ENCODE results near the gene POLR2J.
"Not testable (repeated sequence)": the region's sequence is repeated elsewhere in the genome, so short reads cannot be mapped to it uniquely, and the experiment has no call there.

The POLR2J gene

GRCh38 chr7:102467581-102468477 is 10.9 kb downstream of the POLR2J start:
- no peak for DNase-seq (ENCODE audit: low read depth in 1 of 2, low spot score in 1 of 2)

- DNase-seq (ENCODE audit: low read depth in 1 of 2, low spot score in 1 of 2): no peak
Observed at GRCh38 chr7:102466097-102466496, 12.6 kb downstream of the POLR2J start.

- DNase-seq (ENCODE audit: low read depth in 1 of 2, low spot score in 1 of 2): peak; percentile 89 to 94
Observed at GRCh38 chr7:102464577-102465280, 14.0 kb downstream of the POLR2J start, which contains the start of the genes ALKBH4 and LRWD1. Gene ALKBH4, minus strand, starts transcription at chr7:102464863. Its CDS starts 27 bp downstream, at chr7:102464836. Gene LRWD1, plus strand, starts transcription at chr7:102464984. Its CDS starts 97 bp downstream, at chr7:102465081.

GRCh38 chr7:102463841-102464576 is 14.7 kb downstream of the POLR2J start:
- no peak for DNase-seq (ENCODE audit: low read depth in 1 of 2, low spot score in 1 of 2)

GRCh38 chr7:102460467-102460866 is 18.3 kb downstream of the POLR2J start:
- no peak for DNase-seq (ENCODE audit: low read depth in 1 of 2, low spot score in 1 of 2)

- no peak for DNase-seq (ENCODE audit: low read depth in 1 of 2, low spot score in 1 of 2)
Observed at GRCh38 chr7:102459221-102459844, 19.4 kb downstream of the POLR2J start.

GRCh38 chr7:102457352-102457924 is 21.3 kb downstream of the POLR2J start:
- DNase-seq (ENCODE audit: low read depth in 1 of 2, low spot score in 1 of 2): no peak

GRCh38 chr7:102456327-102456726 is 22.4 kb downstream of the POLR2J start:
- DNase-seq (ENCODE audit: low read depth in 1 of 2, low spot score in 1 of 2): no peak

GRCh38 chr7:102455596-102455995 is 23.1 kb downstream of the POLR2J start:
- DNase-seq (ENCODE audit: low read depth in 1 of 2, low spot score in 1 of 2): no peak

- not testable (repeated sequence) for DNase-seq (ENCODE audit: low read depth in 1 of 2, low spot score in 1 of 2)
Observed at GRCh38 chr7:102454932-102455331, 23.8 kb downstream of the POLR2J start.

GRCh38 chr7:102454468-102454867 is 24.3 kb downstream of the POLR2J start:
- no peak for DNase-seq (ENCODE audit: low read depth in 1 of 2, low spot score in 1 of 2)

GRCh38 chr7:102453319-102453718 is 25.4 kb downstream of the POLR2J start:
- no peak for DNase-seq (ENCODE audit: low read depth in 1 of 2, low spot score in 1 of 2)

- DNase-seq (ENCODE audit: low read depth in 1 of 2, low spot score in 1 of 2): no peak
Observed at GRCh38 chr7:102452451-102452850, 26.3 kb downstream of the POLR2J start.

- no peak for DNase-seq (ENCODE audit: low read depth in 1 of 2, low spot score in 1 of 2)
Observed at GRCh38 chr7:102451371-102452054, 27.2 kb downstream of the POLR2J start.

GRCh38 chr7:102450242-102450641 is 28.5 kb downstream of the POLR2J start:
- peak in 1 of 2 donors; percentile 25 for DNase-seq (ENCODE audit: low read depth in 1 of 2, low spot score in 1 of 2)

- no peak for DNase-seq (ENCODE audit: low read depth in 1 of 2, low spot score in 1 of 2)
Observed at GRCh38 chr7:102449136-102449535, 29.6 kb downstream of the POLR2J start.

GRCh38 chr7:102447311-102447710 is 31.4 kb downstream of the POLR2J start:
- no peak for DNase-seq (ENCODE audit: low read depth in 1 of 2, low spot score in 1 of 2)

GRCh38 chr7:102446387-102447156 is 32.1 kb downstream of the POLR2J start:
- DNase-seq (ENCODE audit: low read depth in 1 of 2, low spot score in 1 of 2): no peak

- no peak for DNase-seq (ENCODE audit: low read depth in 1 of 2, low spot score in 1 of 2)
Observed at GRCh38 chr7:102445674-102446071, 33.0 kb downstream of the POLR2J start.

All from activated T-helper 1 cell treated with anti-CD3 and anti-CD28 coated beads, Interleukin-2, amount 50 U/mL, for 16 hours (primary cell).